DOHH2 (cell line): ENCODE results near the gene TBC1D22A.

Experiments
- H3F3A ChIP-seq: fragments of 200-600 bp; sonication (generic), shearing (Covaris generic); 2 replicates; pipeline ENCODE4 v1.6.0; 2016; ENCODE audit warnings: antibody characterized with exemption, mild to moderate bottlenecking; ENCODE audit not compliant: control insufficient read depth, insufficient read depth
- H3K27ac ChIP-seq: fragments of 200-600 bp; sonication (generic); 2 replicates; pipeline ENCODE4 v1.5.1; 2014; ENCODE audit warnings: low read depth, mild to moderate bottlenecking, low read length, moderate library complexity
- H3K27me3 ChIP-seq: fragments of 200-600 bp; sonication (generic); 2 replicates; pipeline ENCODE4 v1.6.1; 2014; ENCODE audit warnings: mild to moderate bottlenecking, low read length, mixed read lengths; ENCODE audit not compliant: control insufficient read depth
- H3K36me3 ChIP-seq: fragments of 200-600 bp; sonication (generic); 2 replicates; pipeline ENCODE4 v1.6.1; 2014; ENCODE audit warnings: mild to moderate bottlenecking, low read length, moderate library complexity, mixed read lengths; ENCODE audit not compliant: control insufficient read depth
- H3K4me1 ChIP-seq: fragments of 200-600 bp; sonication (generic); 2 replicates; pipeline ENCODE4 v1.6.1; 2014; ENCODE audit warnings: mild to moderate bottlenecking, low read length, mixed read lengths; ENCODE audit not compliant: control insufficient read depth
- H3K4me2 ChIP-seq: fragments of 200-600 bp; sonication (generic); 2 replicates; pipeline ENCODE4 v1.6.0; 2014; ENCODE audit warnings: mild to moderate bottlenecking, low read length, moderate library complexity
- H3K4me3 ChIP-seq: fragments of 200-600 bp; sonication (generic); 2 replicates; pipeline ENCODE4 v1.5.1; 2014; ENCODE audit warnings: mild to moderate bottlenecking, low read length, mixed read lengths
- H3K79me2 ChIP-seq: fragments of 200-600 bp; sonication (generic); 2 replicates; pipeline ENCODE4 v1.6.1; 2014; ENCODE audit warnings: mild to moderate bottlenecking, low read length, mixed read lengths; ENCODE audit not compliant: control insufficient read depth
- H3K9me2 ChIP-seq: fragments of 200-600 bp; sonication (generic); replicated peaks from 2 replicates; pipeline ENCODE4 v1.6.1; 2014; ENCODE audit warnings: mild to moderate bottlenecking, low read length, mixed read lengths; ENCODE audit not compliant: control insufficient read depth
- H3K9me3 ChIP-seq: fragments of 200-600 bp; sonication (generic); 2 replicates; pipeline ENCODE4 v1.6.1; 2014; ENCODE audit warnings: antibody characterized with exemption, low read length, mixed read lengths; ENCODE audit not compliant: control insufficient read depth, insufficient read depth
- H4K20me1 ChIP-seq: fragments of 200-600 bp; sonication (generic); 2 replicates; pipeline ENCODE4 v1.6.0; 2014; ENCODE audit warnings: low read depth, mild to moderate bottlenecking, antibody characterized with exemption, low read length, moderate library complexity; ENCODE audit not compliant: control insufficient read depth, insufficient read depth
- EZH2phosphoT487 ChIP-seq: fragments of 200-600 bp; sonication (generic); IDR thresholded peaks from 2 replicates; pipeline ENCODE4 v1.6.1; 2017; ENCODE audit warnings: borderline replicate concordance, mild to moderate bottlenecking, antibody characterized with exemption, low read length, moderate library complexity, mixed read lengths
- TF ChIP-seq, protein P1 (sequence below): fragments of 200-600 bp; sonication (generic); IDR thresholded peaks from one replicate; pipeline ENCODE4 v1.5.1; 2014; ENCODE audit warnings: antibody characterized with exemption, mild to moderate bottlenecking, low read depth, low read length; ENCODE audit not compliant: poor library complexity, severe bottlenecking

Gene TBC1D22A

DNA sequence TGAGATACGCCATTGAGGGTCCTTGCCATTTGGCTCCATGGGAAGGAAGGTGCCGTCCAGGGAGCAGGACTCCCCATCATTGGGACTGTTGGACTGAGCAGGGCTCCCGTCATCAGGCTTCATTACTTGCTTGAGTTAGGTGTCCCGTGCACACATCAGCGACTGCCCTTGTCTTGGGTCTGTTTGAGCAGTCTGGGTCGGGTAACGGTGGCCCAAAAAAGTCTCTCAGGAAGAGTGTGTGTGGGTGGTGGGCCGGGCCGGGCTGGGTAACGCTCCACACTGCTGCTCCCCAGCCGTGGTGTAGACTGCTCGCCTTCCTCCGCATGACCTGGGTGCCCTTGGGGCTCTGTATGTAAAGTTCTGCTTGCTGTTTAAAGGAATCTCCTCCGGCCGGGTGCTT is 293.5 kb downstream of the TBC1D22A start:
- Histone ChIP-seq H4K20me1 (no peaks in the 10 kb centered on the region), H3F3A (0 out of 2 replicates have a peak, but pooled peaks cover 2% of the 10 kb centered on the region), H3K4me3 (no peak overlapping the region), H3K9me2 (no peaks in the 10 kb centered on the region), H3K4me1 (peaks cover 35% of the 10 kb centered on the region), H3K27ac (no peak overlapping the region), H3K27me3 (no peaks in the 10 kb centered on the region), H3K4me2 (no peak overlapping the region), H3K9me3 (no peaks in the 10 kb centered on the region), H3K36me3 (peaks cover 31% of the 10 kb centered on the region), H3K79me2 (peaks cover 3% of the 10 kb centered on the region; the same call in 1 of the 2 replicates)
- TF ChIP-seq EZH2phosphoT487 = no peak
- TF ChIP-seq, protein P1, sequence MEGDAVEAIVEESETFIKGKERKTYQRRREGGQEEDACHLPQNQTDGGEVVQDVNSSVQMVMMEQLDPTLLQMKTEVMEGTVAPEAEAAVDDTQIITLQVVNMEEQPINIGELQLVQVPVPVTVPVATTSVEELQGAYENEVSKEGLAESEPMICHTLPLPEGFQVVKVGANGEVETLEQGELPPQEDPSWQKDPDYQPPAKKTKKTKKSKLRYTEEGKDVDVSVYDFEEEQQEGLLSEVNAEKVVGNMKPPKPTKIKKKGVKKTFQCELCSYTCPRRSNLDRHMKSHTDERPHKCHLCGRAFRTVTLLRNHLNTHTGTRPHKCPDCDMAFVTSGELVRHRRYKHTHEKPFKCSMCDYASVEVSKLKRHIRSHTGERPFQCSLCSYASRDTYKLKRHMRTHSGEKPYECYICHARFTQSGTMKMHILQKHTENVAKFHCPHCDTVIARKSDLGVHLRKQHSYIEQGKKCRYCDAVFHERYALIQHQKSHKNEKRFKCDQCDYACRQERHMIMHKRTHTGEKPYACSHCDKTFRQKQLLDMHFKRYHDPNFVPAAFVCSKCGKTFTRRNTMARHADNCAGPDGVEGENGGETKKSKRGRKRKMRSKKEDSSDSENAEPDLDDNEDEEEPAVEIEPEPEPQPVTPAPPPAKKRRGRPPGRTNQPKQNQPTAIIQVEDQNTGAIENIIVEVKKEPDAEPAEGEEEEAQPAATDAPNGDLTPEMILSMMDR = no peak

DNA sequence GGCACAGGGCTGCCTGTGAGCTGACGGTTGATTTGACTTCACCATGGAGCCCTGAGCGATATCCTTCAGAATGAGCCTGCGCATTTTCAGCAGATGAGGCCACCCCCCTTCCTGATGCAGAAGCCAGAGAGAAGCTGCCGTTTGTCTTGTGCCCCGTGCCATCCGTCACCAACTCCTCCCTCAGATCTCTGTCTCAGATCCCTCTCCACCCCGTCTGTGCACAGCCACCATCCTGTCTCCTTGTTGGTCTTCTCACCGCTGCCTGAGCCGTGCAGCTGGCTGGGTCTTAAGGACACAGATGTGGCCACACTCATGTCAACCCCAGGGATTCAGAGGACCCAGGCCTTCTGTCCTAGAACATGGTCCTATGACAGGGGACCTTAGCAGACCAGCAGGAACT is 293.9 kb downstream of the TBC1D22A start:
- Histone ChIP-seq H3K36me3 (peaks cover 35% of the 10 kb centered on the region), H3K4me1 (peaks cover 35% of the 10 kb centered on the region)

DNA sequence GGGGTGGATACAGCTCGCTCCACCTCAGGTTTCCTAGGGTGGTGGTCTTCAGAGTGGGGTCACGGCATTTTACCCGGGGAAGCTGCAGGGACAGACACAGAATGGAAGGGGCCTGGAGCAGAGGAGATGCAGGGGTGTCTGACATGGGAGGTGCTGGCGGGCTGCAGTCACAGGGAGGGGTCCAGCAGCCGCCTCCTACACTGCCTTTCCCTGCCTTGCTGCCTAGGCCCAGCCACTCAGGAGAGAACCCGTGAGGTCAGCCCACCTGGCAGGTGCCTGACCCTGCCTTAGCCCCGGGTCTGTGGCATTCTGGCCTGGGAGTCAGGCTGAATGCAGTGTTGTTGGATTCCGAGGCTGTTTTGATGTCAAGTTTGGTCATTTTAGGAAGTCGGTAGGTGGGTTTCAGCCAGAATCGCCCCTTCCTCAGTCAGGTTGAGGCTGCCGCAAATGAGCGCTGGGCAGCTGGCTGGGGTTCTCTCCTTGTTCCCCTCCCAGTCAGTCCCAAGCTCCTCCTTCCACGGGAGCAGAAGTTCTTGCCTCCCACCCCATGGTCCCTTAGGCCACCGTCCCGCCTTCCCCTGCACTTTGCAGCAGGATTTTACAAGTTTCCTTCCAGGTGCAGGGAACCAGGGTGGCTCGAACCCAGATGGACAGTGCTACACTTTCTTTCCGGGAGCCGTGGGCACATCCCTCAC is 294.5 kb downstream of the TBC1D22A start:
- Histone ChIP-seq H3K27ac (no peak overlapping the region), H3K9me2 (no peaks in the 10 kb centered on the region), H3K4me3 (no peak overlapping the region), H3K36me3 (peaks cover 39% of the 10 kb centered on the region), H3F3A (0 out of 2 replicates have a peak, but pooled peaks cover 2% of the 10 kb centered on the region), H3K4me1 (peaks cover 35% of the 10 kb centered on the region), H4K20me1 (no peaks in the 10 kb centered on the region), H3K27me3 (no peaks in the 10 kb centered on the region), H3K4me2 (no peak overlapping the region), H3K9me3 (no peaks in the 10 kb centered on the region), H3K79me2 (peaks cover 3% of the 10 kb centered on the region; the same call in 1 of the 2 replicates)
- TF ChIP-seq EZH2phosphoT487 = no peak
- TF ChIP-seq, protein P1 = no peak

More for the DNA sequence above, 293.9 kb downstream of the TBC1D22A start:
- H3K4me3 ChIP-seq = no peak overlapping the region
- H3K27me3 ChIP-seq = no peaks in the 10 kb centered on the region
- peaks cover 3% of the 10 kb centered on the region; the same call in 1 of the 2 replicates for H3K79me2 ChIP-seq
- no peaks in the 10 kb centered on the region for H3K9me3 ChIP-seq
- no peak overlapping the region for H3K27ac ChIP-seq
- no peak overlapping the region for H3K4me2 ChIP-seq
- 0 out of 2 replicates have a peak, but pooled peaks cover 2% of the 10 kb centered on the region for H3F3A ChIP-seq
- H3K9me2 ChIP-seq = no peaks in the 10 kb centered on the region
- TF ChIP-seq EZH2phosphoT487 = no peak
- TF ChIP-seq, protein P1 = no peak
- H4K20me1 ChIP-seq = no peaks in the 10 kb centered on the region
